T-helper 2 cell treated with Interferon-gamma antibody and Interleukin-4, amounts not matched to agents 5 μg/mL and 100 μg/mL, for 36 hours (primary cell): ENCODE data around the gene THADA.
A peak's percentile ranks its signal among the peaks of the same experiment; 100 is the strongest.

Experiments used
- DNase-seq: peaks from one replicate; pipeline ENCODE4 v3.0.0; 2021; ENCODE audit warnings: low spot score
- H3K27ac Mint-ChIP-seq: one replicate; pipeline ENCODE4 v1.8.0; 2021; ENCODE audit warnings: mild to moderate bottlenecking, mixed read lengths
- H3K27me3 Mint-ChIP-seq: one replicate; pipeline ENCODE4 v1.8.0; 2021; ENCODE audit warnings: low read depth, mixed read lengths
- H3K36me3 Mint-ChIP-seq: one replicate; pipeline ENCODE4 v1.8.0; 2021; ENCODE audit warnings: low read depth, mixed read lengths
- H3K4me1 Mint-ChIP-seq: one replicate; pipeline ENCODE4 v1.8.0; 2021; ENCODE audit warnings: low read depth, mixed read lengths
- H3K4me3 Mint-ChIP-seq: one replicate; pipeline ENCODE4 v1.8.0; 2022; ENCODE audit warnings: mild to moderate bottlenecking, moderate library complexity, mixed read lengths
- H3K9me3 Mint-ChIP-seq: one replicate; pipeline ENCODE4 v1.8.0; 2021; ENCODE audit warnings: mixed read lengths

The THADA gene

DNA sequence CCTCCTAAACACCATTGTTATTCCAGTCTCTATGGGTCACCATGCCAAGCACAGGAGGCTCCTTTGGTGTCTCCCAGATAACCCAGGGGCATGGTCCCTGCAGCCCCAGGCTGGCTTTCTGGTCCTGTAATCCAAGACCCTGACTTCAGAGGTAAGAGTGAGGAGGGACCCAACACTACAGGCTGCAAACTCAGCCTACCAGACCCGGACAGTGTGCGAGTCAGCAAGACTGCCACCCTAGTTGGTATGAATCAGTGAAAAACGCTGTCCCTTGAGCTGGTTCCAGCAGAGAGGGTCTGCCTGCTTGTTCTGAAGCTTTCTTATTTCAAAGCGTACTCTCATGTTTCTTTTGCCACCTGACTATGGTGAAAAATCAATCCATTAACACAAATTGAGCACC lies 321.8 kb downstream of the THADA start:
- Mint-ChIP-seq H3K4me3 (no peak overlapping the region), H3K36me3 (peaks cover 8% of the 10 kb centered on the region), H3K27me3 (no peaks in the 10 kb centered on the region), H3K27ac (no peak overlapping the region), H3K4me1 (peaks cover 6% of the 10 kb centered on the region), H3K9me3 (no peaks in the 10 kb centered on the region)
- DNase-seq, result no peak

DNA sequence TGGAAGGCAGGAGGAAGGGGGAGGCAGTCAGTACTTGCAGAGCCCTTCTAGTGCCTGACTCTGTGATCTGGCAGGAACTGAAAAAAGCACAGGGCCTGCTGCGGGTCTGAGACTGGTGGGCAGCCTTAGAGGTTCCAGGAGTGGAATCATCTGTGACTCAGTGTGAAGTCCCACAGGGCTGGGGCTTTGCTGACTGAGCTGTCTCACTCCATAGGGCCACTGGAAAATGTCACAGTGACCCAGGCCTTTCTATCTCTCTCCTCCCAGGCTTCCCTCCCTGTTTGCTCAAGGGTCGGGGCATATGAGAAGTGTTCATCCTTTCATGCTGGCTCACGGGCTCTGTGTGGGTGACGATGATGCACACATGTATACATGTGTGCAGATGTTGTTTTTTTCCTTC lies 322.3 kb downstream of the THADA start:
- DNase-seq, result peak; percentile 26
- H3K36me3 Mint-ChIP-seq, result peaks cover 4% of the 10 kb centered on the region
- no peak overlapping the region for H3K4me3 Mint-ChIP-seq
- H3K4me1 Mint-ChIP-seq, result peaks cover 6% of the 10 kb centered on the region
- no peaks in the 10 kb centered on the region for H3K27me3 Mint-ChIP-seq
- H3K27ac Mint-ChIP-seq, result no peak overlapping the region
- H3K9me3 Mint-ChIP-seq, result no peaks in the 10 kb centered on the region

DNA sequence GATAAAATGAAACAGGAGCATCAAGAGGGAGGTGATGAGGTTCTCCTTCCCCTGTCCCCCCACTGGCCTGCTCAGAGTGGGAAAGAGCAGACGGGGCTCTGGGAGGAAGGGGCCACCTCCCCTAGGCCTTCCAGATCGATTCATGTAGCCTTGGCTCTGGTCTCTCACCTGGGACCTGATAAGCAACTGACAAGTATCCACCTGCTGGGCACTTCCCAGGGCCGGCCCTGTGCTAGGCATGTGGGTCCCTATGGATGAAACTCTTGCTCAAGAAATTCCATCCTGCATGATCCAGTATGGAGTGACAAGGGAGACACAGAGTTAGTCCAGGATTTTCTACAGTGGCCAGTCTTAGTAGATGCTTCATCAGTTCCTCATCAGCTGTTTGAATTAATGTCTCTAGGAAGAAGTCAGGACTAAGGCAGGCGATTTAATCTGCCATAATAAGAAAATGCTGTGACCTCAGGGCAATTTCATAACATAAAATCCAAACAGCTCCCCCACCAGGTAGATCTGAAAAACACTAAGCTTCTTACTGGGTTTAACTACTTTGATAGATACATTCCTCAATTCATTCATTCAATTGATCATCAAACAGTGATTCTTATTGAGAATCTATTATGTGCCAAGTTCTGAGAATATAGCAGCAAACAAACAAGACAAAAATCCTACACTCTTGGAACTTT lies 324.8 kb downstream of the THADA start:
- H3K9me3 Mint-ChIP-seq, result no peaks in the 10 kb centered on the region
- H3K36me3 Mint-ChIP-seq, result peaks cover 4% of the 10 kb centered on the region
- H3K4me1 Mint-ChIP-seq, result peaks cover 2% of the 10 kb centered on the region
- no peaks in the 10 kb centered on the region for H3K27me3 Mint-ChIP-seq
- DNase-seq, result no peak
- no peak overlapping the region for H3K4me3 Mint-ChIP-seq
- no peak overlapping the region for H3K27ac Mint-ChIP-seq

DNA sequence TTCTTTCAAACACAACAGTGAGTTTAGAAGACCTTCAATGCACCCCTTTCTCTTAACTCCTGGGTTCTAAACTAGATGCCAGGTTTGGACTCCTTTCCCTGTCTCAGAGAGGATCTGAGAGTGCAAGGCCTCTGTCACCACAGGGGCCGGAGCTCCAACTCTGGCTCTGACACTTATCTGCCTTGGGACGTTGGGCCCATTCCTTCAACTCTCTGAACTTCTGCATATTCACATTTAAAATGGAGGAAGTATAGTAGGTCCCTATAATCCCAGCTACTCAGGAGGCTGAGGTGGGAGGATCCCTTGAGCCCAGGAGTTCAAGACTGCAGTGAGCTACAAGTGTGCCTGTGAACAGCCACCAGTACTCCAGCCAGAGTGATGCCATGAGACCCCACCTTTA lies 325.4 kb downstream of the THADA start:
- Mint-ChIP-seq H3K9me3 (no peaks in the 10 kb centered on the region), H3K4me3 (no peak overlapping the region), H3K27ac (no peak overlapping the region), H3K27me3 (no peaks in the 10 kb centered on the region), H3K4me1 (peaks cover 2% of the 10 kb centered on the region), H3K36me3 (peaks cover 4% of the 10 kb centered on the region)
- no peak for DNase-seq

DNA sequence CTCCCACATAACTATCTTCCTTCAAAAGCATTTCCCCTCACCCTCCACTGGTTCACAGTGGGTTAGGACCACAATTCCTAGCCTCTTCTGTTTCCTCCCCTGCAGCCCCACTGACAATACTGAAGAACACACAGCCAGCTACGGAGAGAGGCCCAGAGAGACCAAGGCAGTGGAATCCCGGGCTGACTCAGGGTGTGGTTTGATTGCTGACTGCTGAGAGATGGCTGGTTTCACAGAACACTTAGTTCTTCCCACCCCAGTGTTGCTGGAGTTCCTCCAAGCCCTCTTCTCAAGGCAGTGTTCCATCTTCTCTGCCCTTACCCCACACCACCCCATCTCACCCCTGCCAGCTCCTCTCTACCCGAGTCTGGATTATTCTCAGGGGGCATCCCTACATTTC lies 326.1 kb downstream of the THADA start:
- H3K9me3 Mint-ChIP-seq, result no peaks in the 10 kb centered on the region
- no peak overlapping the region for H3K4me3 Mint-ChIP-seq
- H3K27me3 Mint-ChIP-seq, result no peaks in the 10 kb centered on the region
- no peak overlapping the region for H3K27ac Mint-ChIP-seq
- peaks cover 2% of the 10 kb centered on the region for H3K4me1 Mint-ChIP-seq
- peaks cover 4% of the 10 kb centered on the region for H3K36me3 Mint-ChIP-seq
- DNase-seq, result no peak

DNA sequence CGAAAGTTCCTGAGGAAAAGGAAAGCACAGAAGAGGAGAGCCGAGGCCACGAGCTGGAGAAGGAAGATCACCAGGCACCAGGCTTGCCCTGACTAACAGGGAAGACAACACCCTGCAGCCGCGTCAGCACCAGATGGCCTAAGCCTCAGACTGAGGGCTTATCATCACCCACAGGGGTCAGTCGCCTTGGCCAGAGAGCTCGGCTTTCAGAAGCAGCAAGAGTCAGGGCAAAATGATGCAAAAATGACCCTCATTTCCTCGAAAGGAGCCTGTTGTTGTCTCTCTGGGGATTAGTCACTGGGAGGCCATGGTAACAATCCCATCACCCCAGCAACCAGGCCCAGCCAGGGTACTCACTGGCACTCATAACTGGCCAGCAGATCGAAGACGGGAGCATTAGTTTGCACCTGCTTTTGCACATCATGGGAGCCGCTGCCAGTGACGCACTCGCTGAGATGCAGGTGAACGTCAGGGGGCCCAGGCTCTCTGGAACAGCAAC lies 326.7 kb downstream of the THADA start:
- H3K4me3 Mint-ChIP-seq, result no peak overlapping the region
- peak overlapping the region; percentile 53 for H3K27ac Mint-ChIP-seq
- no peaks in the 10 kb centered on the region for H3K9me3 Mint-ChIP-seq
- peaks cover 4% of the 10 kb centered on the region for H3K36me3 Mint-ChIP-seq
- H3K4me1 Mint-ChIP-seq, result peaks cover 2% of the 10 kb centered on the region
- DNase-seq, result no peak
- H3K27me3 Mint-ChIP-seq, result no peaks in the 10 kb centered on the region

DNA sequence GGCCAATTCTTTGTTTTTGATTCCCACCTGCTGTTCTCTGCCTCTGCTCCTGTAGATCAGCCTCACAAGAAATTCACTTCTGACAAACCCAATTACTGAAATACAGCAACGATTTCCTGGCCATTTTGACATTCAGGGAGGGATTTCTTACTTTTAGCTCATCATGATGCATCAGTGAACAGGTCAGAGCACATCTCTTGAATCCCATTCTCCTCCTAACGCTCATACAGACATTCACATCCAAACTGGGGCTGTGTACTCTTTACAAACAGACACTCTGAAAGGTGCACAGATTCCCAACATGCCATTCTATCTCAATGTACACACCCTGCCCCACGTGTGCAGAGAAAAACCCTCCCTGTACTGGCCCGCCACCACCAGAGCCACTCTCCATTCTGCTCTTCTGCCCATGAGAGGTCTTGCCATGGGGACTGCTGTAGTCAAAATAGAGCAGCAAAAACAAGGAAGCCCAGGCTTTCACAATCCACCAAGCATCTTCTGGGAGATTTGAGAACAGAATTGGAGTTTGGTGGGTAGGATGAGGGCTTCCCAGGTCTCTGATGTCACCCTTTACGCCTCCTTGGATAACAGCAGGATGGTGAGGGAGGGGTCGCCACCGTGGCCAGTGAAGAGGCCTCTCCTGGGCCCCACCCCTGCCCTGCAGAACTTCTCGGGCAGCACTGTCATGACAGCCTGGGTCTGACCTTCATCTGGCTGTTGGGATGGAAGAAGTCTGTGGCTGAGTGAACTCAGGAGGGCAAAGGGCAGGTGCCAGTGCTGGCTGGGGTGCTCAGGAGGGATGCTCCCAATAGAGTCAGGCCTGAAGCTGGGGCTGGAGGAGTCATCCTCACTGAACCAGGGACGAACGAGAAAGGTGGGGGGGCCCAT lies 327.5 kb downstream of the THADA start:
- Mint-ChIP-seq H3K4me3 (no peak overlapping the region), H3K4me1 (peaks cover 2% of the 10 kb centered on the region), H3K27me3 (no peaks in the 10 kb centered on the region), H3K9me3 (no peaks in the 10 kb centered on the region), H3K27ac (no peak overlapping the region), H3K36me3 (peaks cover 4% of the 10 kb centered on the region)
- no peak for DNase-seq

DNA sequence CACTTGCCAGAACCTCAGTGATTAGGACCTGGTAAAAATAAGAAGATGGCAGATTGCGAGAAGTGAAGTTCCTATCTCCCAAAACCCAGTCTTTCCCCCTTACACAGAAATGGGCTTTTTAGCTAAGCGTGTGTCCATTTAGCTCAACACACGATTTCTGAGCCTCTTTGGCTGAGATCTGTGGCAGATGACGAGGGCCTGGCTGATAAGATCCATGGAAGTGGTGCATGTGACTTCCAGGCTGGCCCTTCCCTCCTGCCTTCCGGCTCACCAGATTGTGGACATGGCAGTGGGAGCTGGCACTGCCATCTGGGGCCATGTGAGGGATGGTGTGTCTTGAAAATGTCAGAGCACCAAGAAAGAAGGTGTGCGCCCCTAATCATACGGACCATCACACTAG lies 328.5 kb downstream of the THADA start:
- no peak overlapping the region for H3K27ac Mint-ChIP-seq
- no peaks in the 10 kb centered on the region for H3K27me3 Mint-ChIP-seq
- H3K9me3 Mint-ChIP-seq, result no peaks in the 10 kb centered on the region
- no peak for DNase-seq
- no peak overlapping the region for H3K4me3 Mint-ChIP-seq
- H3K36me3 Mint-ChIP-seq, result peaks cover 7% of the 10 kb centered on the region
- H3K4me1 Mint-ChIP-seq, result peaks cover 2% of the 10 kb centered on the region

DNA sequence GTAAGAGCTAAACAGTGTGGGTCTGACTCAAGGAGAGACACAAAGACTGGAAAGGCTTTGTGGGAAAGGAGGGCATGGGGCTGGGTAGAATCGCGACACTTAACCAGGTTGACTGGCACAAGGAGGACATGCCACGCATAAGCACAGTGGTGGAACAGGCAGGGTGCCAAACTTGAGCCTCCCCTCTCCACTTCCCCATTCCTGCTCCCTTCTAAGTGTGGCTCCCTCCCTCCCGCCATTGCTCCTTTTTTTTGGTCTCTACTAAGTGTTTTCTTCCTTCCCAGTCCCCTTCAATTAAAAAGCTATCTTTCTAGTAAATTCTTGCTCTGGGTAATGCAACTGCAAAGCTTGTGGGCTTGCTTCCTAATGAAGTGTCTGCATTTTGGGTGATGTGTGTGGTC lies 329.1 kb downstream of the THADA start:
- H3K27me3 Mint-ChIP-seq, result no peaks in the 10 kb centered on the region
- no peak overlapping the region for H3K27ac Mint-ChIP-seq
- H3K4me1 Mint-ChIP-seq, result peaks cover 2% of the 10 kb centered on the region
- no peak overlapping the region for H3K4me3 Mint-ChIP-seq
- no peaks in the 10 kb centered on the region for H3K9me3 Mint-ChIP-seq
- DNase-seq, result no peak
- peaks cover 3% of the 10 kb centered on the region for H3K36me3 Mint-ChIP-seq

DNA sequence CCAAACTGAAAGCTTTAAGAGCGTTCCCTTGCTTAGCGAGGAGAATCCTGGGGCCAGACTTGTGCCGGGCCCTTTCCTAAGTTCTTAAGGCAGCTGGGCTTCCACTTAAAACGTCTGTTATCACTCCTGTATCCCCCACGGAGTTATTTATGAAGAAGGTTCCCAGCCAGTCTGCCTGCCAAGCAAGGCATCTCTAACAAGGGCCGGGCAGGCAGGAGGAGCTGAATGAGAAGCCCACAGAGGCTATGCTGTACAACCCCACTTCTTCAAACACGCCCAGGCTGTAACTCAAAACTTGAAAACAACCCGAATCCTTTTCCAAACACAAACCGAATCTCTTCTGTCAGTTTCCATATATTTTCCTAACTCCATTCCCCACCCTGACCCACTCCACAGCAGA lies 330.4 kb downstream of the THADA start:
- Mint-ChIP-seq H3K36me3 (peaks cover 3% of the 10 kb centered on the region), H3K27me3 (no peaks in the 10 kb centered on the region), H3K9me3 (no peaks in the 10 kb centered on the region), H3K4me3 (no peak overlapping the region), H3K27ac (no peak overlapping the region), H3K4me1 (peaks cover 2% of the 10 kb centered on the region)
- no peak for DNase-seq

DNA sequence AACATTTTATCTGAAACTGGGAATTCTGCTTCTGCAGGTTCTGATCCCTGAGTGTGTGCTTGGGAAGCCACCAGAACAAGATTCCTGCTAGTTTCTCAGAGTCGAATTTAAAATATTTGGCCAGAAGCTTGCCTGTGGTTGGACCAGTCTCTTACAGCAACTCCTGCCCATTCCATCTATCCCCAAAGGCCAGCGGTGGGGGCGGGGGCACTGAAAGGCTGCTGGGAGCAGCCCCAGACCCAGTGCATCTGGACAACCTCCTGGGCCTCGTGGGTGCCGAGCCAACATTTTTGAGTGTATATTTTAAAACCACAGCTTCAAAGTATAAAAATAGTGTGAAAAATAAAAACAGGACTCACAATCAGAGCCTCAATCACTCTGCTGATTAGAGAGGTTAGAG lies 330.8 kb downstream of the THADA start:
- Mint-ChIP-seq H3K9me3 (no peaks in the 10 kb centered on the region), H3K4me3 (no peak overlapping the region), H3K36me3 (peaks cover 3% of the 10 kb centered on the region), H3K27ac (no peak overlapping the region), H3K4me1 (no peaks in the 10 kb centered on the region), H3K27me3 (no peaks in the 10 kb centered on the region)
- DNase-seq, result no peak

DNA sequence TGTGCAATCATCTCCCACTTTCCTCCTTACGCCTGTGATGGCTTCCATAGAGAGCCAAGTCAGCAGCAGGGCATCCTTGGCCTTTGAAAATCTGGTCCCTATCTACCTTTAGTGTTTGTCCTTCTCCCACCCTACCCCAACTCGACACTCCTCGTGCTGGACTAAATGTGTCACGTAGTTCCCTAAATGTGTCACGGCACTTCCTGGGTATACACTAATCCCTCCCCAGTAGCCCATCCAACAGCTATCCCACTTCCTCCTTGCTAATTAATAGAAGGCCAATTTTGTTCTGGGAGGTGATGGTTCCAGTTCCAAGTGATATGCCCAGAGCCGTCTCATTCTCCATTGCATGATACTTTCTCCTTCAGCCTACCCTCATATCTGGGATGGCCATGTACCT lies 332.9 kb downstream of the THADA start:
- Mint-ChIP-seq H3K9me3 (no peaks in the 10 kb centered on the region), H3K36me3 (peaks cover 3% of the 10 kb centered on the region), H3K27ac (no peak overlapping the region), H3K27me3 (no peaks in the 10 kb centered on the region), H3K4me1 (no peaks in the 10 kb centered on the region), H3K4me3 (no peak overlapping the region)
- no peak for DNase-seq

DNA sequence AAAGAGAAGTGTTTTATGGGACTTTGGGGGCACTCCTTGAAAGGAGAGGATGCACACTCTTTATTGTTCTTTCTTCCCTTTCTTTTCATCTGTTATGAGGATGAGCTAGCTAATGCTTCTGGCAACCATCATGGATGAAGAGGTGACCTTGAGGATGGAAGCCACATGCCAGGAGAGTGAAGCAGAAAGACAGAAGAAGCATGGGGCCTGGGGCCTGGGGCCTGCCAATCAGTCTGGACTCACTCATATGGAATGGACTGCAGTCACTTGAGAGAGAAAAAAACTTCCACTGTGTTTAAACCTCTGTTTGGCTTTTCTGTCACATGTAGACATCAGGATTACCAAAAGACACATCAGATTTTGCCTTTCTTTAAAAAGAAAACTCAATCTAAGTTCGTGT lies 333.6 kb downstream of the THADA start:
- H3K4me1 Mint-ChIP-seq, result no peaks in the 10 kb centered on the region
- H3K27ac Mint-ChIP-seq, result no peak overlapping the region
- H3K4me3 Mint-ChIP-seq, result no peak overlapping the region
- peaks cover 3% of the 10 kb centered on the region for H3K36me3 Mint-ChIP-seq
- H3K9me3 Mint-ChIP-seq, result no peaks in the 10 kb centered on the region
- no peak for DNase-seq
- H3K27me3 Mint-ChIP-seq, result no peaks in the 10 kb centered on the region

DNA sequence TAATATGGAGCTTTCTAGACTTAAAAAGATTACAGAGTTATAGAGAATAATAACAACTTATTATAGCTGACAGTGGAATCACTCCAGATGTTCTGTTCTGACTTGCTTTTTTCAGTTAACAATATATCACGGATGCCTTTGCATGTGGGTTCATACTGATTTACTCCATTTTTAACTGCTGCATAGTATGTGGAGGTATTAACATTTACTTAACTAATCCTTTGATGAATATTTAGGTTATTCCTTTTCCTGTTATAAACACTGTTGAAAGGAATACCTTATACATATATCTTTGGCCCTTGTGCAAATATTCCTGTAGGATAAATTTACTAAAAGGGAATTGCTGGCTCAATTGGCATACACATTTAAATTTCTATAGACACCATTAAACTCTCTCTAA lies 336.3 kb downstream of the THADA start:
- Mint-ChIP-seq H3K27ac (no peak overlapping the region), H3K9me3 (no peaks in the 10 kb centered on the region), H3K27me3 (no peaks in the 10 kb centered on the region), H3K36me3 (peaks cover 7% of the 10 kb centered on the region), H3K4me3 (no peak overlapping the region), H3K4me1 (no peaks in the 10 kb centered on the region)
- no peak for DNase-seq
